Measurements from ENCODE around the gene ABCC2. TPM values are rescaled to one million over a fixed set of nuclear protein-coding genes. Genes with fewer than 3 reads are reported as not detected.

Gene ABCC2
- total RNA-seq, 2 donors from 2014 or later = 0.22 to 0.40 TPM

- Histone ChIP-seq H3K36me3 (ENCODE audit: control insufficient read depth, insufficient read depth, low read length) (no peaks in the 10 kb centered on the region), H3K27me3 (ENCODE audit: control insufficient read depth, insufficient read depth, low read length, poor library complexity, severe bottlenecking) (peaks cover 4% of the 10 kb centered on the region), H3K9me3 (ENCODE audit: control insufficient read depth, low read length) (peaks cover 13% of the 10 kb centered on the region), H3K4me1 (ENCODE audit: control insufficient read depth, insufficient read depth, low read length) (no peaks in the 10 kb centered on the region), H3K4me3 (ENCODE audit: low read length) (no peak overlapping the region), H3K9ac (ENCODE audit: extremely low read depth, low read length, poor library complexity, severe bottlenecking) (no peak overlapping the region), H3K27ac (ENCODE audit: low read depth, low read length) (no peak overlapping the region)
- H3K36me3 Mint-ChIP-seq (ENCODE audit: low read depth) = no peaks in the 10 kb centered on the region
- no peaks in the 10 kb centered on the region for H3K4me1 Mint-ChIP-seq
- H3K4me3 Mint-ChIP-seq = no peak overlapping the region
- TF ChIP-seq, protein P1, sequence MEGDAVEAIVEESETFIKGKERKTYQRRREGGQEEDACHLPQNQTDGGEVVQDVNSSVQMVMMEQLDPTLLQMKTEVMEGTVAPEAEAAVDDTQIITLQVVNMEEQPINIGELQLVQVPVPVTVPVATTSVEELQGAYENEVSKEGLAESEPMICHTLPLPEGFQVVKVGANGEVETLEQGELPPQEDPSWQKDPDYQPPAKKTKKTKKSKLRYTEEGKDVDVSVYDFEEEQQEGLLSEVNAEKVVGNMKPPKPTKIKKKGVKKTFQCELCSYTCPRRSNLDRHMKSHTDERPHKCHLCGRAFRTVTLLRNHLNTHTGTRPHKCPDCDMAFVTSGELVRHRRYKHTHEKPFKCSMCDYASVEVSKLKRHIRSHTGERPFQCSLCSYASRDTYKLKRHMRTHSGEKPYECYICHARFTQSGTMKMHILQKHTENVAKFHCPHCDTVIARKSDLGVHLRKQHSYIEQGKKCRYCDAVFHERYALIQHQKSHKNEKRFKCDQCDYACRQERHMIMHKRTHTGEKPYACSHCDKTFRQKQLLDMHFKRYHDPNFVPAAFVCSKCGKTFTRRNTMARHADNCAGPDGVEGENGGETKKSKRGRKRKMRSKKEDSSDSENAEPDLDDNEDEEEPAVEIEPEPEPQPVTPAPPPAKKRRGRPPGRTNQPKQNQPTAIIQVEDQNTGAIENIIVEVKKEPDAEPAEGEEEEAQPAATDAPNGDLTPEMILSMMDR (conservative IDR thresholded peaks at IDR 0.05) = no peak
- no peak for DNase-seq
- H3K27me3 Mint-ChIP-seq (ENCODE audit: insufficient read depth) = peaks cover 7% of the 10 kb centered on the region
- 91% methylated on average over 2 of the region's 2 CpGs; no CpG with 5 or more reads in 1 of the 2 experiments for WGBS, 2 experiments (ENCODE audit: insufficient coverage in 1 of 2, insufficient read length in 1 of 2)
- peaks cover 6% of the 10 kb centered on the region for H3K9me3 Mint-ChIP-seq
- no peak overlapping the region for H3K27ac Mint-ChIP-seq
Observed at GRCh38 chr10:99828464-99828863, 46.0 kb downstream of the ABCC2 start.

- H3K4me3 Mint-ChIP-seq = no peak overlapping the region
- TF ChIP-seq, protein P1 (conservative IDR thresholded peaks at IDR 0.05) = no peak
- Histone ChIP-seq H3K9me3 (ENCODE audit: control insufficient read depth, low read length) (peaks cover 13% of the 10 kb centered on the region), H3K4me3 (ENCODE audit: low read length) (no peak overlapping the region), H3K4me1 (ENCODE audit: control insufficient read depth, insufficient read depth, low read length) (no peaks in the 10 kb centered on the region), H3K27ac (ENCODE audit: low read depth, low read length) (no peak overlapping the region), H3K27me3 (ENCODE audit: control insufficient read depth, insufficient read depth, low read length, poor library complexity, severe bottlenecking) (peaks cover 4% of the 10 kb centered on the region), H3K9ac (ENCODE audit: extremely low read depth, low read length, poor library complexity, severe bottlenecking) (no peak overlapping the region), H3K36me3 (ENCODE audit: control insufficient read depth, insufficient read depth, low read length) (no peaks in the 10 kb centered on the region)
- peaks cover 17% of the 10 kb centered on the region for H3K27me3 Mint-ChIP-seq (ENCODE audit: insufficient read depth)
- no peak overlapping the region for H3K27ac Mint-ChIP-seq
- H3K4me1 Mint-ChIP-seq = no peaks in the 10 kb centered on the region
- H3K36me3 Mint-ChIP-seq (ENCODE audit: low read depth) = no peaks in the 10 kb centered on the region
- DNase-seq = no peak
- H3K9me3 Mint-ChIP-seq = peaks cover 14% of the 10 kb centered on the region
- WGBS, 2 experiments (ENCODE audit: insufficient coverage in 1 of 2, insufficient read length in 1 of 2) = 83 to 100% methylated on average over 1 to 2 of the region's 2 CpGs
Observed at GRCh38 chr10:99832439-99832838, 50.0 kb downstream of the ABCC2 start.

DNA sequence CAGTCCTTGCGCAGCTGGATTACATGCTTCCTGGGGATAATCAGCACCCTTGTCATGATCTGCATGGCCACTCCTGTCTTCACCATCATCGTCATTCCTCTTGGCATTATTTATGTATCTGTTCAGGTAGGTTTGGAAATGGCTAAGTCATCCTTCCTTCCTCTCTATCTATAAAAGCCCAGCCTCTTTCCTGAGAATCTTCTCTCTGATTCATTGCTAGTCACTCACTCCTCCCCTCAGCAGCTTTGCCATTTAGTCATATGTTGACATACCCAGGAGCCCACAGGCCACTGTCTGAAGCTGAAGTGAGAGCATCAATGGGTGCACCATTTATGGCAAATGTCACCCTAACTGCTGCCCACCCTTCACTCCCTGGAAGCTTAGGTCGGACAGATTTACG, 52.0 kb downstream of the ABCC2 start:
- Mint-ChIP-seq H3K4me1 (no peaks in the 10 kb centered on the region), H3K27me3 (ENCODE audit: insufficient read depth) (peaks cover 17% of the 10 kb centered on the region), H3K4me3 (no peak overlapping the region), H3K36me3 (ENCODE audit: low read depth) (no peaks in the 10 kb centered on the region), H3K27ac (no peak overlapping the region), H3K9me3 (peaks cover 9% of the 10 kb centered on the region)
- Histone ChIP-seq H3K27me3 (ENCODE audit: control insufficient read depth, insufficient read depth, low read length, poor library complexity, severe bottlenecking) (peaks cover 4% of the 10 kb centered on the region), H3K9me3 (ENCODE audit: control insufficient read depth, low read length) (no peaks in the 10 kb centered on the region), H3K4me3 (ENCODE audit: low read length) (no peak overlapping the region), H3K27ac (ENCODE audit: low read depth, low read length) (no peak overlapping the region), H3K36me3 (ENCODE audit: control insufficient read depth, insufficient read depth, low read length) (no peaks in the 10 kb centered on the region), H3K9ac (ENCODE audit: extremely low read depth, low read length, poor library complexity, severe bottlenecking) (no peak overlapping the region), H3K4me1 (ENCODE audit: control insufficient read depth, insufficient read depth, low read length) (no peaks in the 10 kb centered on the region)
- 87 to 92% methylated on average over 3 to 4 of the region's 4 CpGs for WGBS, 2 experiments (ENCODE audit: insufficient coverage in 1 of 2, insufficient read length in 1 of 2)
- TF ChIP-seq, protein P1 (conservative IDR thresholded peaks at IDR 0.05) = no peak
- no peak for DNase-seq

Measured in endodermal cell (in vitro differentiated cells).